ENCODE results near the gene ATP6AP2. TPM values are rescaled to one million over a fixed set of nuclear protein-coding genes. Genes with fewer than 3 reads are reported as not detected.
"Not testable (repeated sequence)": the region's sequence is repeated elsewhere in the genome, so short reads cannot be mapped to it uniquely, and the experiment has no call there.

Gene ATP6AP2
- total RNA-seq, 2 experiments from 2014 or later, result 28.2 to 34.9 TPM

GRCh38 chrX:40582811-40583210, 2.0 kb downstream of the ATP6AP2 start:
- CTCF ChIA-PET (ENCODE audit: unreplicated experiment), result no interaction called here
- Histone ChIP-seq H2AFZ (ENCODE audit: low read length) (no peak overlapping the region), H3K79me2 (ENCODE audit: insufficient read depth, low read depth, low read length) (peaks cover 24% of the 10 kb centered on the region; the same call in 1 of the 2 replicates), H3K9me3 (ENCODE audit: low read length) (no peaks in the 10 kb centered on the region), H4K20me1 (ENCODE audit: insufficient read depth, low read length) (peaks cover 8% of the 10 kb centered on the region), H3K4me1 (ENCODE audit: insufficient read depth, low read length, poor library complexity, severe bottlenecking) (peaks cover 11% of the 10 kb centered on the region), H3K4me3 (ENCODE audit: low read depth, low read length, poor library complexity, severe bottlenecking) (no peak overlapping the region), H3K27ac (ENCODE audit: low read depth, low read length, poor library complexity, severe bottlenecking) (no peak overlapping the region), H3K4me2 (ENCODE audit: low read length) (no peak overlapping the region), H3K36me3 (ENCODE audit: insufficient read depth, low read length) (no peaks in the 10 kb centered on the region), H3K9me2 (ENCODE audit: insufficient read depth, low read length) (no peaks in the 10 kb centered on the region)
- intact Hi-C loops (cut with micrococcal nuclease; ENCODE audit: unreplicated experiment), result loop anchor here (10.0 kb wide), 1 partner anchor 502 kb away; the partner anchor contains the start of gene USP9X
- TF ChIP-seq EZH2phosphoT487 (IDR thresholded peaks at IDR 0.05; ENCODE audit: borderline replicate concordance, low read depth, low read length), result no peak
- no peak for TF ChIP-seq CTCF (conservative IDR thresholded peaks at IDR 0.05; ENCODE audit: low read length)
- TSS peak; percentile 65 for BruUV-seq (replicated peaks)
- no peak for DNase-seq (ENCODE audit: low spot score)
- POLR2A ChIA-PET, result no interaction called here

- H3K4me1 ChIP-seq (ENCODE audit: insufficient read depth, low read length, poor library complexity, severe bottlenecking); CTCF ChIA-PET (ENCODE audit: unreplicated experiment); BruUV-seq (replicated peaks); H3K27ac ChIP-seq (ENCODE audit: low read depth, low read length, poor library complexity, severe bottlenecking); H3K4me3 ChIP-seq (ENCODE audit: low read depth, low read length, poor library complexity, severe bottlenecking); H3K4me2 ChIP-seq (ENCODE audit: low read length); H3K9me2 ChIP-seq (ENCODE audit: insufficient read depth, low read length); H3K9me3 ChIP-seq (ENCODE audit: low read length); H3K79me2 ChIP-seq (ENCODE audit: insufficient read depth, low read depth, low read length); DNase-seq (ENCODE audit: low spot score); H4K20me1 ChIP-seq (ENCODE audit: insufficient read depth, low read length); H2AFZ ChIP-seq (ENCODE audit: low read length): not testable (repeated sequence)
- POLR2A ChIA-PET, result interaction anchor here (0.7 kb wide), 1 partner anchor 12 kb away, joined by 4 read pairs; no protein-coding TSS in a partner anchor
- intact Hi-C loops (cut with micrococcal nuclease; ENCODE audit: unreplicated experiment), result loop anchor here (10.0 kb wide), 1 partner anchor 497 kb away; the partner anchor contains the start of gene USP9X
- peaks cover 16% of the 10 kb centered on the region for H3K36me3 ChIP-seq (ENCODE audit: insufficient read depth, low read length)
Observed at GRCh38 chrX:40587623-40588022, 6.9 kb downstream of the ATP6AP2 start.

- CTCF ChIA-PET (ENCODE audit: unreplicated experiment); H3K4me1 ChIP-seq (ENCODE audit: insufficient read depth, low read length, poor library complexity, severe bottlenecking); H2AFZ ChIP-seq (ENCODE audit: low read length); H3K79me2 ChIP-seq (ENCODE audit: insufficient read depth, low read depth, low read length); BruUV-seq (replicated peaks); H3K27ac ChIP-seq (ENCODE audit: low read depth, low read length, poor library complexity, severe bottlenecking); H3K9me3 ChIP-seq (ENCODE audit: low read length); H3K4me2 ChIP-seq (ENCODE audit: low read length); H4K20me1 ChIP-seq (ENCODE audit: insufficient read depth, low read length); H3K9me2 ChIP-seq (ENCODE audit: insufficient read depth, low read length); DNase-seq (ENCODE audit: low spot score); H3K4me3 ChIP-seq (ENCODE audit: low read depth, low read length, poor library complexity, severe bottlenecking): not testable (repeated sequence)
- H3K36me3 ChIP-seq (ENCODE audit: insufficient read depth, low read length), result peaks cover 16% of the 10 kb centered on the region
- intact Hi-C loops (cut with micrococcal nuclease; ENCODE audit: unreplicated experiment), result loop anchor here (10.0 kb wide), 1 partner anchor 495 kb away; the partner anchor contains the start of gene USP9X
- POLR2A ChIA-PET, result interaction anchor here (1.1 kb wide), 1 partner anchor 10 kb away, joined by 6 read pairs; no protein-coding TSS in a partner anchor
Observed at GRCh38 chrX:40589616-40590321, 9.0 kb downstream of the ATP6AP2 start.
